HL-60 (cell line): ENCODE results near the gene CKAP5.

Experiments
- POLR2AphosphoS5 ChIP-seq: IDR thresholded peaks from 2 replicates; pipeline ENCODE4 v1.6.1; 2012; ENCODE audit warnings: low read depth
- TF ChIP-seq, protein P1 (sequence below): IDR thresholded peaks from one replicate; pipeline ENCODE4 v1.5.1; 2011; ENCODE audit warnings: low read length, control low read depth, inconsistent platforms; ENCODE audit not compliant: insufficient read depth

GRCh38 chr11:46710821-46711269 lies 135.2 kb downstream of the CKAP5 start:
- TF ChIP-seq POLR2AphosphoS5 = no peak
- TF ChIP-seq, protein P1, sequence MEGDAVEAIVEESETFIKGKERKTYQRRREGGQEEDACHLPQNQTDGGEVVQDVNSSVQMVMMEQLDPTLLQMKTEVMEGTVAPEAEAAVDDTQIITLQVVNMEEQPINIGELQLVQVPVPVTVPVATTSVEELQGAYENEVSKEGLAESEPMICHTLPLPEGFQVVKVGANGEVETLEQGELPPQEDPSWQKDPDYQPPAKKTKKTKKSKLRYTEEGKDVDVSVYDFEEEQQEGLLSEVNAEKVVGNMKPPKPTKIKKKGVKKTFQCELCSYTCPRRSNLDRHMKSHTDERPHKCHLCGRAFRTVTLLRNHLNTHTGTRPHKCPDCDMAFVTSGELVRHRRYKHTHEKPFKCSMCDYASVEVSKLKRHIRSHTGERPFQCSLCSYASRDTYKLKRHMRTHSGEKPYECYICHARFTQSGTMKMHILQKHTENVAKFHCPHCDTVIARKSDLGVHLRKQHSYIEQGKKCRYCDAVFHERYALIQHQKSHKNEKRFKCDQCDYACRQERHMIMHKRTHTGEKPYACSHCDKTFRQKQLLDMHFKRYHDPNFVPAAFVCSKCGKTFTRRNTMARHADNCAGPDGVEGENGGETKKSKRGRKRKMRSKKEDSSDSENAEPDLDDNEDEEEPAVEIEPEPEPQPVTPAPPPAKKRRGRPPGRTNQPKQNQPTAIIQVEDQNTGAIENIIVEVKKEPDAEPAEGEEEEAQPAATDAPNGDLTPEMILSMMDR = no peak
